HepG2 (cell line): ENCODE results near the gene RRP12. TPM values are rescaled to one million over a fixed set of nuclear protein-coding genes. Genes with fewer than 3 reads are reported as not detected.

Experiments
- ARNT2 ChIP-seq: sonication (generic); formaldehyde crosslinking; IDR thresholded peaks from 2 replicates; pipeline ENCODE4 v1.8.0; 2022; ENCODE audit warnings: mild to moderate bottlenecking, low read depth, missing genetic modification reagents, moderate library complexity
- DR1 ChIP-seq: sonication (generic); formaldehyde crosslinking; IDR thresholded peaks from 2 replicates; pipeline ENCODE4 v1.8.0; 2021; ENCODE audit warnings: mild to moderate bottlenecking, missing genetic modification reagents, inconsistent platforms
- GLI4 ChIP-seq: sonication (generic); formaldehyde crosslinking; IDR thresholded peaks from 2 replicates; pipeline ENCODE4 v1.5.1; 2020; ENCODE audit warnings: missing genetic modification reagents, mild to moderate bottlenecking, moderate library complexity, borderline replicate concordance
- GZF1 ChIP-seq: sonication (generic); formaldehyde crosslinking; IDR thresholded peaks from 2 replicates; pipeline ENCODE4 v1.5.1; 2020; ENCODE audit warnings: mild to moderate bottlenecking, missing genetic modification reagents
- KDM6A ChIP-seq: IDR thresholded peaks from 2 replicates; pipeline ENCODE4 v1.6.1; 2016; ENCODE audit warnings: low read depth
- PCBP1 ChIP-seq: fragments of 200-400 bp; formaldehyde crosslinking; IDR thresholded peaks from 2 replicates; pipeline ENCODE4 v1.6.1; 2017; ENCODE audit warnings: mild to moderate bottlenecking, low read depth, low read length, borderline replicate concordance
- PRDM4 ChIP-seq: sonication (generic); formaldehyde crosslinking; IDR thresholded peaks from 2 replicates; pipeline ENCODE4 v1.9.0; 2021; ENCODE audit warnings: missing genetic modification reagents, borderline replicate concordance
- RARG ChIP-seq: sonication (generic); formaldehyde crosslinking; IDR thresholded peaks from 2 replicates; pipeline ENCODE4 v1.4.0; 2020; ENCODE audit warnings: low read depth, mild to moderate bottlenecking, missing genetic modification reagents
- SP140L ChIP-seq: sonication (generic); formaldehyde crosslinking; IDR thresholded peaks from 2 replicates; pipeline ENCODE4 v1.4.0; 2020; ENCODE audit warnings: missing genetic modification reagents, borderline replicate concordance
- SUZ12 ChIP-seq: fragments of 150-350 bp; IDR thresholded peaks from 2 replicates; pipeline ENCODE4 v1.6.1; 2014; ENCODE audit warnings: low read depth, low read length
- TAF1 ChIP-seq: sonication (generic); formaldehyde crosslinking; IDR thresholded peaks from 2 replicates; pipeline ENCODE4 v1.4.0; 2020; ENCODE audit warnings: missing genetic modification reagents
- TCF7 ChIP-seq: sonication (generic); IDR thresholded peaks from 2 replicates; pipeline ENCODE4 v1.6.1; 2016; ENCODE audit warnings: antibody characterized with exemption, low read depth
- TCF7L2 ChIP-seq: IDR thresholded peaks from 2 replicates; pipeline ENCODE4 v1.6.1; 2011; ENCODE audit warnings: mild to moderate bottlenecking, low read depth, low read length, moderate library complexity
- TIGD3 ChIP-seq: sonication (generic); formaldehyde crosslinking; IDR thresholded peaks from 2 replicates; pipeline ENCODE4 v1.5.1; 2020; ENCODE audit warnings: mild to moderate bottlenecking, missing genetic modification reagents, borderline replicate concordance
- ZFP37 ChIP-seq: sonication (generic); formaldehyde crosslinking; IDR thresholded peaks from 2 replicates; pipeline ENCODE4 v1.4.0; 2020; ENCODE audit warnings: missing genetic modification reagents, borderline replicate concordance
- ZHX1 ChIP-seq: sonication (generic); formaldehyde crosslinking; IDR thresholded peaks from 2 replicates; pipeline ENCODE4 v1.8.1; 2022; ENCODE audit warnings: low read depth, mild to moderate bottlenecking, missing genetic modification reagents
- ZNF136 ChIP-seq: sonication (generic); formaldehyde crosslinking; IDR thresholded peaks from 2 replicates; pipeline ENCODE4 v1.8.1; 2022; ENCODE audit warnings: low read depth, mild to moderate bottlenecking, moderate library complexity, missing genetic modification reagents
- ZNF296 ChIP-seq: sonication (generic); formaldehyde crosslinking; conservative IDR thresholded peaks from 2 replicates; pipeline ENCODE4 v1.5.0; 2020; ENCODE audit warnings: mild to moderate bottlenecking, missing genetic modification reagents
- ZNF33B ChIP-seq: sonication (generic); formaldehyde crosslinking; IDR thresholded peaks from 2 replicates; pipeline ENCODE4 v1.5.1; 2020; ENCODE audit warnings: mild to moderate bottlenecking, missing genetic modification reagents
- ZNF354B ChIP-seq: sonication (generic); formaldehyde crosslinking; IDR thresholded peaks from 2 replicates; pipeline ENCODE4 v1.8.0; 2022; ENCODE audit warnings: mild to moderate bottlenecking, missing genetic modification reagents
- ZNF616 ChIP-seq: sonication (generic); formaldehyde crosslinking; IDR thresholded peaks from 2 replicates; pipeline ENCODE4 v1.5.0; 2020; ENCODE audit warnings: low read depth, mild to moderate bottlenecking, missing genetic modification reagents
- ZNF777 ChIP-seq: sonication (generic); formaldehyde crosslinking; IDR thresholded peaks from 2 replicates; pipeline ENCODE4 v1.4.0; 2020; ENCODE audit warnings: missing genetic modification reagents
- polyA plus RNA-seq, 8 experiments: library from polyadenylated mRNA; depleted of rRNA in 3 of 8; stranded (reverse) in 7 of 8; unstranded in 1 of 8; fragments of >200 nt; fragmentation: Illumina TruSeq in 4 of 8; extraction: Trizol in 4 of 8; gene quantifications; 2 replicates each; pipeline versions ENCODE4 v1.2.1 to v1.2.3, GENCODE V29; 2011 to 2016; ENCODE audit warnings: low read depth in 4 of 8, missing spikeins in 1 of 8, mixed read lengths in 1 of 8; ENCODE audit not compliant: insufficient read depth in 1 of 8
- total RNA-seq, 5 experiments: library from RNA; depleted of rRNA; stranded (reverse); fragments of >200 nt; fragmentation: Illumina TruSeq; extraction: Trizol; gene quantifications; 2 replicates each; pipeline ENCODE4 v1.2.3, GENCODE V29; 2016; ENCODE audit warnings: low read depth in 1 of 5
- TF ChIP-seq, protein P1 (sequence below): sonication (generic); formaldehyde crosslinking; IDR thresholded peaks from 2 replicates; pipeline ENCODE4 v1.4.0; 2020; ENCODE audit warnings: mild to moderate bottlenecking, missing genetic modification reagents

Gene RRP12
- total and polyA plus RNA-seq, 2 of the 13 experiments (the other 11 are each of a cell fraction or from before 2014, with no cell fraction given) = 13.2 to 39.4 TPM

DNA sequence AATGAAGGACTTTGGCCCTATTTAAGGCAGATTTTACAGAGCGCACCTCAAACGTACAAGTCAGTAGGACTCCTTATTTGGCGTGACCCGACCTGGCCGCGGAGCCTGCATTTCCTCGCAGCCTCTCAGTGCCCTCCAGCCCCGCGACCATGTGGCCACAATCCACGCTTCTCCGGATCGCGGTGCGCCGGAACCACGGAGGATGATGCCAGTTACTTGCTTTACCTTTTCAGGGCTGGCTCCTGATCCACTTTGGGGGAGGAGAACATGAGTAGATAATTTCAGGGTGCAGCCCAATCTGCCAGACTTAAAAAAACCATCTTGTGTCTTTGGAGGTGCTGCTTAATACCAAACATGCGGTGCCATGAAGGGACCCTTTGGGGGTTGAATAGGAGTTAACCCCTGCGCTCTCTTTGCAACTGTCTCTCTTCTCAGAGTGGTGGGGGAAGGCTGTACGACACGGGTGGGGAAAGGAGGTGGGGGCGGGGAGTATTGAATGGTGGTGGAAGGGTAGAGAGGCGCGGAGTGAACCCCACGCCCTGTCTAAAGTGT lies 80.6 kb downstream of the RRP12 start (continued):
- TF ChIP-seq ZNF33B (CRISPR knock-in tag) (no peak), ZNF616 (CRISPR knock-in tag) (no peak), ZNF136 (CRISPR knock-in tag) (no peak), SP140L (no peak), ARNT2 (no peak), DR1 (CRISPR knock-in tag) (no peak), PRDM4 (CRISPR knock-in tag) (no peak), SUZ12 (no peak), TCF7 (no peak), RARG (CRISPR knock-in tag) (no peak), KDM6A (no peak), ZHX1 (CRISPR knock-in tag) (no peak), ZNF777 (CRISPR knock-in tag) (no peak), ZFP37 (CRISPR knock-in tag) (no peak), ZNF354B (CRISPR knock-in tag) (no peak), ZNF296 (CRISPR knock-in tag) (no peak), TIGD3 (CRISPR knock-in tag) (no peak), GLI4 (CRISPR knock-in tag) (no peak), TCF7L2 (no peak), PCBP1 (no peak), GZF1 (CRISPR knock-in tag) (no peak), TAF1 (CRISPR knock-in tag) (no peak)
- TF ChIP-seq, protein P1, sequence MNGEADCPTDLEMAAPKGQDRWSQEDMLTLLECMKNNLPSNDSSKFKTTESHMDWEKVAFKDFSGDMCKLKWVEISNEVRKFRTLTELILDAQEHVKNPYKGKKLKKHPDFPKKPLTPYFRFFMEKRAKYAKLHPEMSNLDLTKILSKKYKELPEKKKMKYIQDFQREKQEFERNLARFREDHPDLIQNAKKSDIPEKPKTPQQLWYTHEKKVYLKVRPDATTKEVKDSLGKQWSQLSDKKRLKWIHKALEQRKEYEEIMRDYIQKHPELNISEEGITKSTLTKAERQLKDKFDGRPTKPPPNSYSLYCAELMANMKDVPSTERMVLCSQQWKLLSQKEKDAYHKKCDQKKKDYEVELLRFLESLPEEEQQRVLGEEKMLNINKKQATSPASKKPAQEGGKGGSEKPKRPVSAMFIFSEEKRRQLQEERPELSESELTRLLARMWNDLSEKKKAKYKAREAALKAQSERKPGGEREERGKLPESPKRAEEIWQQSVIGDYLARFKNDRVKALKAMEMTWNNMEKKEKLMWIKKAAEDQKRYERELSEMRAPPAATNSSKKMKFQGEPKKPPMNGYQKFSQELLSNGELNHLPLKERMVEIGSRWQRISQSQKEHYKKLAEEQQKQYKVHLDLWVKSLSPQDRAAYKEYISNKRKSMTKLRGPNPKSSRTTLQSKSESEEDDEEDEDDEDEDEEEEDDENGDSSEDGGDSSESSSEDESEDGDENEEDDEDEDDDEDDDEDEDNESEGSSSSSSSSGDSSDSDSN (CRISPR knock-in tag) = no peak
